DMS153 treated with DMSO at 0.1 percent for 48 hours (cell line): ENCODE measurements around the gene URAD.
A peak's percentile ranks its signal among the peaks of the same experiment; 100 is the strongest.

Experiments used
- DNase-seq: peaks from one replicate; lab custom pipeline; 2025; ENCODE audit not compliant: unreplicated experiment; lab: John Stamatoyannopoulos, UW

The URAD gene

DNA sequence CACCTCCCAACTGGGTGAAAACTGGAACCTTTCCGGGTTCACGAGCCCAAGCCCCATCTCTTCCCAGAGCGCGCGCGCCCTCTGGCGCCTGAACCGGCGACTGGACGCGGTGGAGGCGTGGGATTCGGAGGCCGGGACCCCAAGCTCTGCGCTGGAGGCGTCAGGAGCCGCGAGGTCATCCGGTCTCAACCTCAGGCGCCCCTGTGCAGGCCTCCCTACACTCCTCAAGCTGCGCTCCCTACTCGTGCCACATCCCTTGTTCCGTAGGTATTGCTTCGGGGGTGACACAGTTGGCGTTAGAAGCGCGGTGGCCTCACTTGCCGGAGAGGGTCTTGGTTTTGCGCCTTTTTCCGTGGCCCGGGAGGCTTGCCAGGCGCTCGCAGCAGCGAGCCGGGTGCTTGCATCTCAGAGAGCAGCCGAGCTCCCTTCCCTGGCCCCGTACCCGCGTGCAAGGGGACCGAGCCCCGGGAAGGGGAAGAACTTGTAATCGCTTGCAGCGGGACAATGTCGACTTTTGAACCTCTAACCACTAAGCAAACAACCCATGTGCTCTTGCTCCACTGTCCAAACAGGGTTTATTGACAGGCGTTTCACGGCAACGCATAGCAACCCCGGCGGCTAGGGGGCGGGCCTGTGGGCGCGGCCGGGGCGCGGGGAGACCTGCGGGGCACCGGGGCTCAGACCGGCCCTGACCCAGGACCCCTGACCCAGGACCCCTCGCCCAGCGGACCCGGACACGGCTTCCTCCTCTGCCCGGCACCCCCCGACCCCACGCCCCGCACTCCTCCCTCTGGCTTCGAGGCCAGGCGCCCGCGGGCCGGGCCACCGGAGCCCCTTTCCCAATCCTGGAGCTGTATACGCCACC is 27.9 kb downstream of the URAD start:
- peak; percentile 74 for DNase-seq

DNA sequence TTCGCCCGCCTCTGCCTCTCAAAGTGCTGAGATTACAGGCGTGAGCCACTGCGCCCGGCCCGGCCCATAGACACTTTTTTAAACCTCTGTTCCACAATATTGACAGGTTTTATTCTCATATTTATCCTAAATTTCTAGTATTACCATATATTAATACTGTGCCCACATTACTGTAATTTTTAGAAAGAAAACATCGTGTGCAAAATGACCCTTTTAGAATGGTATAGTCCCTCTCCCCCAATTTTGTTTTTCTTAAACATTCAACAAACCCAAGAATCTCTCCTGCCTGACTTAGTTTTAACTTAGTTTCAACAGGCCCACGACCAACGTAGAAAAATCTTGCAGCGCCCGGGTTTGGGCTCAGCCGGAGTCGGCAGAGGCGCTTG is 28.5 kb downstream of the URAD start:
- DNase-seq, result no peak

DNA sequence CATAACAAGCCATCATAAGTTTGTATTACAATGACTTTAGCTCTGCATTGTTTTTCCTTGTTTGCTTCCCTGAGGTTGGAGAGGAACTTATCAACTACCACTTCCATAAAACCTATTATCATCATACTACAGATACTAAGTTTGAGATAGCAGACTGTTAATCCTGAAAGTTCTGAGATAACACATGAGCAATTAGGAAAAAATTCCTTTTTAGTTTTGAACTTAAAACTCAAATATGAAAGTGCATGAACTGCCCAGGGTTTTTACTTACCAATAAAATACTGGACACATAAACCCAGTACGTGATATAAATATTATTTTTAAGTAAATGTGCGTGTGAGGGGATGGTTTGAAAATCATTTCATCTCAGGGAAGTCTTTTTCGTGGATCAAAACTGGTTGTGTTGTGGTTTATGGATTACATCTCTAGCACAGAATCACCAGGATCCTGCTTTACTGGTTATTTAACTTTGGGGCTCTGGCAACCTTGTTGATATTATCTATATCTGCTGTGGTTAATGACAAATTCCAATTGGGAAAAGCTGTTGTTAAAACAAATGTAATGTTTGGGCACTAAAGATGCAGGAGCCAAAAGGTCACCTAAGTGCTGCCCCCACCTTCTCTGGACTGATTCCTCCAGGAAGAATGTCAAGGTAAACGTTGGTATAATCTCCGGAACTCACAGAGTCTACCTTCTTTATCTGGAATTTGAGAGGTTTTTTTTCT is 31.8 kb downstream of the URAD start:
- DNase-seq, result no peak

DNA sequence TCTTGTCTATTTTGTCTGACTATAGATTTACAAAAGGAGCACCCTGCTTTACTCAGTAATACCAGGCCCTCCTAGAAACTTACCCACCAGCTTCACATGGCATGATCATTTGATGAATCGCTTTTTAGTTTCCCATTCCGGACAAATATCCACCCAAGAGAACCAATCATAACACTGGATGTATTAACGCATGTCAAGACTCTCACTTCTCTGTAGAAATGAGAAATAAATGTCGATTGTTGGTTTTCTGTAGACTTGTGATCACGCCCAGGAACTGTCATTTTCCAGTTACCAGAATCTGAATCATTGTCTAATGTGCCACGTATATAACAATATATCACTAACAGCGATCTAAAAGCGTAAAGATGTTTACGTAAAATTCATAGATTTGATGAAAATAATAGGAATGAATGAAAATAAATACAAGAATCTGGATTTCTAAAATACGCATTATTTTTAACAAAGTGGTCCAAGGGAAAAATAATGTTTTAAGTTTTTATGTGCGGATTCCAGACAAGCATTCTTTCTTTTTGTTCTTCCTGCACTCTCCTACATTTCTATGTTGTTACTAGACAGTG is 33.4 kb downstream of the URAD start:
- DNase-seq, result no peak

DNA sequence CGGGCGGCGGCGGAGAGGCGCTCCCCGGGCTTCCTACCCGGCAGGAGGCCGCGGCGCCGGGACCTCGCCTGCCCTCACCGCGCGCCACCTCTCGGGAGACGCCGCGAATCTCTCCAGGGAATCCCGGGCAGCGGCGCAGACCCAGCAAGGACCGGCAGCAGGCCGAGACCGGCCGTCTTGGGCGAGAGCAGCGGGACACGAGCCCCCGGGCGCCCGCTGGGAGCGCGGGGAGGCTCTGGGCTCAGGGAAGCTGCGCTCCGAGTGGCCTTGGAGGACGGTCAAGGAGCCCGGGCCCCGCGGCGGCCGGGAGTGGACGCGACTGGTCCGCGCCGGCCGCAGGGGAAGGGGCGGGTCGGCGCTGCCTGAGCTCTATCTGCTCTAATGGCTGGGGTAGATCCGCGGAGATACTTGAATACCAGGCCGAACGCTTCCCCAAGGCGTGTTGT is 34.1 kb downstream of the URAD start:
- DNase-seq, result no peak

DNA sequence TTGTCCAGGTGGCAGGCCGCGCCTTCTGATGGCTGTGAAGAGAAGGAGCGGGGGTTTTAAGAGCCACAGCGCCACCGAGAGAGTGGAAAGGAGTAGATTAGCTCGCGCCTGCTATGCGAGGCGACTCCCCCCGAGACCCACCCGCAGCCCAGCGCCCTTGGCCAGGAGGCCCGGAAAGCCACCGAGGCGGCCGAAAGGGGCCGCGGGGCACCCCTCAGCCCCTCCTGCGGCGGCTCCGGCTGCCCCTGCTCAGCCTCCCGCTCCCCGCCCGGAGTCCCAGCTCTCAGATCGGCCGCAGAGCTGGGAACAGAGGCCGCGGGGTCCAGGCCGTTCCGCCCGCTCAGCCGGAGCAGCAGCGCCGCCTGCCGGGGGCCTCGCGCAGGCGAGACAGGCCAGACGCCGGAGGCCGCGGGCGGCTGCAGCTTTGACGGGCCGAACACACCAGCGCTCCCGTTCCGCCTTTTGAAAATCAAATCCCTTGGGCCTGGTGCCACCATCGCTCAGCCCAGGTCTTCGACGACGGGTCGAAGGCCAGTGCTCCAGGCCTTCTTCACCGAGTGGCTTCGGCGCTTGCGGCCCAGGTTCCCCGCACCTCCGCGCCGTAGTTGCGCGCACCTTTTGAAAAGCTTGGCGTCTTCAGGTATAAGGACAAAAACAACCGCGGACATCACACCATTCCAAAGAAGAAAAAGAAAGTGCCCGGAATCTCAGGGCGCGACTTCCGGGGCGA is 34.7 kb downstream of the URAD start:
- peak; percentile 72 for DNase-seq

DNA sequence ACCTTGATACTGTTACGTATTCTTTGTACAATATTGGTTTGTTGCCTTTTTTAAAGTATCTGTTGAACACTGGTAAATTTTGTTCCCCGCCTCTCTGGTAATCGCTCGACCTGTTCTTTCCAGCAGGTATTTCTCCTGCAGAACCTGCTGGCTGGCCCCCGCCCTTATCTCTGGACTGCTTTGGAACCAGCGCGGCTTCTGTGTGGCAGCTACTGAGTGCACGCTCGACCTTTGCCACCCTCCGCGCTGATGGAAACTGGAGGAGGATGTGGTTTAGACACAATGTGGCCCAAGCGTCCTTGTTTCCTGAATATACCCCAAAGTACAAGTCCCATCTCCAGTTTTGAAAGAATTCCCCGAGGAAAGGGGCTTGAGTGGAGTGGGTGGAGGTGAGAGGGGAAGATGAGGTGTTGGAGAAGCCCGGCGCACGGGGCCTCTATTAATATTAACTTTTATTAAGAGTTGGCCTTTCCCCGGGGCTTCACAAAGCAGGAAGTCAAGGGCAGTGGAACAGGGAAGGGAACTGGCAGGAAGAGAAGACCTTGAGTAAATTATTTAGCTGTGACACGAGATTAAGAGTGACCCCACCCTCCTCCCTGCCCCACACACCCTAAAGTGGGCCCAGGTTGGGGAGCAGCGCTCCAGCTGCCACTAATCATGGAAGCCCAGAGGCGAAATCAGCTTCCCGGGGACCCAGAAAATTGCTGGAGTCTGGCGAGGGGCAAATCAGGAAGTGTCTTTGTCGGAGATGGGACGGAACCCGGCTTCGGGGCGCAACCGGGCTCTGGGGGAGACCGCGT is 35.4 kb downstream of the URAD start:
- peak; percentile 6 for DNase-seq

DNA sequence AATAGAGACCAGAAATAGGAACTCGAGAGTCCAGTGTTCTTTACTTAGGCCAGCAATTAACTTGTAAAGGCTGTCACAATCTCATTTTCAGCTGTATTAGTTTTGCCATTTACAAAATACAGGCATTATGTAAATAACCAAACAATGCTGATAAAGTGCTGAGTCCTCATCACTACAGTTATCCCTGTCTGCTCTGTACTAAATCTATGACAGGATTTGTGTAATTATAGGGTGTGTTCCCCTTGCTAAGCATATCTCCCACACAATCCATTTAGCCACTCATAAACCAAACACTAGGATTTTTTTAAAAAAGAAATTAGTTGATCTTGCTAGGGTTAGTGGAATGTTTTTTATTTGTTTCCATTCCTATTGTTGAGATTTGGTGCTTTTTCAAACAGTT is 45.5 kb downstream of the URAD start:
- DNase-seq, result peak; percentile 62

DNA sequence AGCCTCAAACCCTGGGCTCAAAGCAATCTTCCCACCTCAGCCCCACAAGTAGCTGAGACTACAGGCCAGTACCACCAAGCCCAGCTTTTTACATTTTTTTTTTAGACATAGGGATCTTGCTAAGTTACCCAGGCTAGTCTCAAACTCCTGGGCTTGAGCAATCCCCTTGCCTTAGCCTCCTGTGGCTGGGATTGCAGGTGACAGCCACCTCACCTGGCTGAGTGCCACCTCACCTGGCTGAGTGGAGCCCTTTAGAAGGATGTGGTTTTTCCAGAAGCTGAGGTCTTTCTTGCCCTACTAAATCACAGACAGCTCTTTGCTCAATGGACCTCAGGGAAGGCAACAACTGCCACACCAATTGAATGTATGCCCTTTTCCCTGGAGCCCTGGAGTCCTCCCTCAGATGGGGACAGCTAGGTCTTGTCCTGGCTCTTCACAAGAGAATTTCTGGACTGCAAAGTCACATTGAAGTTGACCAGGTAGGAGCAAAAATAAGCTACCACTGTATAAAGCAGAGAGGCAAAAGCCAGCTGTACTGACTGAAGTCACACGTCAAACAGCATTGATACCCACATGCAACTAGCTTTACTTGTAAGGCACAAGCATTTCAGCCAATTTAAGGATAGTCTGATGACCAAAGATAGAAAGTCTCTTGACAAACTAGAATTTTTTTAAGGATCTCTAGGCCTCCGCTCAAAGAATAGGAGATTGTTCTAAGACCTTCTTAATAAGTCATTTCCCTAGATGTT is 54.7 kb downstream of the URAD start:
- no peak for DNase-seq

DNA sequence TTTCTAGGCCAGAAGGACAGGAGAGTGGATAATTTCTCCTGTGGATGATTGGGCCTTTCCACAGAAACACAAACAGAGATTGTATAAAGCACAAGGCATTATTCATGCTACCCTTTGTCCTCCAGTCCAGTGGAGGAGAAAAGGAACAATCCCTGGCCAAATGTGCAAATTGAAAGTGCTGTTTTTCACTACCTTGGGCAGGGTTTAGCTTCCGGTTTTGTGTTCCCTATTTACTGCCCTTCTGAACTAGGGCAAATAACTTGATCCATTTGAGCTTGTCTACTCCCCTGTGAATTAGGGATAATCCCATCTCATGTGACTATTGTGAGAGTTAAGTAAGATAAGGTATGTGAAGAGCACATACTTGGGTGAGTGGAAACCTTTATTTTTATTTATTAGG is 55.4 kb downstream of the URAD start:
- no peak for DNase-seq

DNA sequence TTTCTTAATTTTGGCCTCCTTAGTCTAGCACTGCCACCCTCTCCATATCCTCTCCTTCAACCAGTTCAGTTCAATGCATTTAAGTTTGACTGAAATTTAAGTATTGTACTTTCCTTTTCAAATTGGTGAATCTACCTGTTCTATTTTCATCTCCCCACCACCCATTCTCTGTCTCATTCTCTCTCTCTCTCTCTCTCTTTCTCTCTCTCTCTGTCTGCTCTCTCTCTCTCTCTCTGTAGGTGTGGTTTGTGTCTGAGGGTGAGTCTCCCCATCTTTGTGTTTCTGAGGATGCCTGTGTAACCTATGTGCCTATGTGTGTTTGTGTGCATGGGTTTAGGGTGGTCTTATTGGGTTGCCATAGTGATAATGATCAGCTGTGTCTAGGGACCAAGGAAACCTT is 58.6 kb downstream of the URAD start:
- DNase-seq, result no peak

DNA sequence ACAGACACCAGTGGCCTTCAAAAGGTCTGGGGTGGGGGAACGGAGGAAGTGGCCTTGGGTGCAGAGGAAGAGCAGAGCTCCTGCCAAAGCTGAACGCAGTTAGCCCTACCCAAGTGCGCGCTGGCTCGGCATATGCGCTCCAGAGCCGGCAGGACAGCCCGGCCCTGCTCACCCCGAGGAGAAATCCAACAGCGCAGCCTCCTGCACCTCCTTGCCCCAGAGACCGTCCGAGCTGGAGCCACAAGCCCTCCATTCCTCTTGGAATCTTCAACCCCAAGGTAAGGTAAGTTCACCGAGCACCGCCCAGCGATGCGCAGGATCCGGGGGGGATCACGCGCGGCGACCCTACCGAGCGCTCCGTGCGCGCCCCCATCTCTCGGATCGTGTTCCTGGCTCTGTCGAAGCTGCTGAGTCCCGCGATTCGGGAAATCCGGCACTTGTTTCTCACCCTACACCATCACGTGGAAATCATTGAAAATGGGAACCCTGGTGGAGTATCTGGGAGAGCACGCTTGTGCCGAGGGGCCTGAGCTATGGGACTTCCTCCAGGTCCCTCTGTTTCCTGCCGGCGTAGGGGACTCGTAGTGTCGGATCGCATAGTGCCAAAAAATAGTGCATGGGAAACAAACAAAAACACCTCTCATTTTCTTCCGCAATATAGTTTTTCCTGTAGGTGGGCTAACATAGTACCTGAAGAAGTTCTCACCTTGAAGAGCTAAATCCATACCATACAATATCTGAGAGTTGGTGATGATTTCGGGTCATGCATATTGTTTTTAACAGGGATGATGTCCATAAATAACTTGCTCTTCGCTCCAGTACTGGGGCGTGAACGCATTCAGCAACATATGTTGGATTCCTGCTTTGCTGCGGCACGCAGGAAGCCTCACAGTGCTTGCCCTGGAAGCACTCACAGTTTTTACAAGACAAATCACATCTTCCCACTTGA is 59.4 kb downstream of the URAD start:
- DNase-seq, result no peak

DNA sequence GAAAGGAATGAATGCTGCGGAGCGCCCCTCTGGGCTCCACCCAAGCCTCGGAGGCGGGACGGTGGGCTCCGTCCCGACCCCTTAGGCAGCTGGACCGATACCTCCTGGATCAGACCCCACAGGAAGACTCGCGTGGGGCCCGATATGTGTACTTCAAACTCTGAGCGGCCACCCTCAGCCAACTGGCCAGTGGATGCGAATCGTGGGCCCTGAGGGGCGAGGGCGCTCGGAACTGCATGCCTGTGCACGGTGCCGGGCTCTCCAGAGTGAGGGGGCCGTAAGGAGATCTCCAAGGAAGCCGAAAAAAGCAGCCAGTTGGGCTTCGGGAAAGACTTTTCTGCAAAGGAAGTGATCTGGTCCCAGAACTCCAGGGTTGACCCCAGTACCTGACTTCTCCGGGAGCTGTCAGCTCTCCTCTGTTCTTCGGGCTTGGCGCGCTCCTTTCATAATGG is 60.1 kb downstream of the URAD start:
- no peak for DNase-seq
